ENCODE measurements around the gene ALG12. TPM values are rescaled to one million over a fixed set of nuclear protein-coding genes. Genes with fewer than 3 reads are reported as not detected.
A peak's percentile ranks its signal among the peaks of the same experiment; 100 is the strongest.

The ALG12 gene
- total and polyA plus RNA-seq, 2 of the 13 experiments (the other 11 are each of a cell fraction or from before 2014, with no cell fraction given): 7.8 to 15.8 TPM

- TF ChIP-seq ZNF556 (CRISPR knock-in tag; IDR thresholded peaks at IDR 0.05; ENCODE audit: borderline replicate concordance): peak; percentile 46; the same call in 1 of the 2 replicates
- TF ChIP-seq AKAP8 (CRISPR knock-in tag; IDR thresholded peaks at IDR 0.05): no peak
- no peak for TF ChIP-seq NFE2L2 (IDR thresholded peaks at IDR 0.05; ENCODE audit: low read length)
- peak; percentile 62; the same call in 1 of the 2 replicates for TF ChIP-seq KDM5B (CRISPR knock-in tag; IDR thresholded peaks at IDR 0.05; ENCODE audit: borderline replicate concordance)
- 0 out of 2 replicates have a peak, but pooled peaks have one; percentile 32 for TF ChIP-seq ZSCAN29 (CRISPR knock-in tag; conservative IDR thresholded peaks at IDR 0.05)
- no peak for TF ChIP-seq KMT2A (CRISPR knock-in tag; IDR thresholded peaks at IDR 0.05)
- TF ChIP-seq ZNF317 (CRISPR knock-in tag; IDR thresholded peaks at IDR 0.05): 0 out of 2 replicates have a peak, but pooled peaks have one; percentile 39
- TF ChIP-seq ZNF263 (CRISPR knock-in tag; IDR thresholded peaks at IDR 0.05): no peak; the same call in 1 of the 2 replicates
- TF ChIP-seq MTA1 (CRISPR knock-in tag; IDR thresholded peaks at IDR 0.05; ENCODE audit: borderline replicate concordance): peak; percentile 69; the same call in 1 of the 2 replicates
- TF ChIP-seq, protein P1, sequence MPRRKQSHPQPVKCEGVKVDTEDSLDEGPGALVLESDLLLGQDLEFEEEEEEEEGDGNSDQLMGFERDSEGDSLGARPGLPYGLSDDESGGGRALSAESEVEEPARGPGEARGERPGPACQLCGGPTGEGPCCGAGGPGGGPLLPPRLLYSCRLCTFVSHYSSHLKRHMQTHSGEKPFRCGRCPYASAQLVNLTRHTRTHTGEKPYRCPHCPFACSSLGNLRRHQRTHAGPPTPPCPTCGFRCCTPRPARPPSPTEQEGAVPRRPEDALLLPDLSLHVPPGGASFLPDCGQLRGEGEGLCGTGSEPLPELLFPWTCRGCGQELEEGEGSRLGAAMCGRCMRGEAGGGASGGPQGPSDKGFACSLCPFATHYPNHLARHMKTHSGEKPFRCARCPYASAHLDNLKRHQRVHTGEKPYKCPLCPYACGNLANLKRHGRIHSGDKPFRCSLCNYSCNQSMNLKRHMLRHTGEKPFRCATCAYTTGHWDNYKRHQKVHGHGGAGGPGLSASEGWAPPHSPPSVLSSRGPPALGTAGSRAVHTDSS (CRISPR knock-in tag; conservative IDR thresholded peaks at IDR 0.05): no peak
- TF ChIP-seq, protein P2, sequence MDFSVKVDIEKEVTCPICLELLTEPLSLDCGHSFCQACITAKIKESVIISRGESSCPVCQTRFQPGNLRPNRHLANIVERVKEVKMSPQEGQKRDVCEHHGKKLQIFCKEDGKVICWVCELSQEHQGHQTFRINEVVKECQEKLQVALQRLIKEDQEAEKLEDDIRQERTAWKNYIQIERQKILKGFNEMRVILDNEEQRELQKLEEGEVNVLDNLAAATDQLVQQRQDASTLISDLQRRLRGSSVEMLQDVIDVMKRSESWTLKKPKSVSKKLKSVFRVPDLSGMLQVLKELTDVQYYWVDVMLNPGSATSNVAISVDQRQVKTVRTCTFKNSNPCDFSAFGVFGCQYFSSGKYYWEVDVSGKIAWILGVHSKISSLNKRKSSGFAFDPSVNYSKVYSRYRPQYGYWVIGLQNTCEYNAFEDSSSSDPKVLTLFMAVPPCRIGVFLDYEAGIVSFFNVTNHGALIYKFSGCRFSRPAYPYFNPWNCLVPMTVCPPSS (IDR thresholded peaks at IDR 0.05): no peak
- peak; percentile 42; the same call in 1 of the 2 replicates for TF ChIP-seq MED13 (CRISPR knock-in tag; IDR thresholded peaks at IDR 0.05)
- TF ChIP-seq POLR2AphosphoS5 (IDR thresholded peaks at IDR 0.05; ENCODE audit: low read depth, low read length): 0 out of 2 replicates have a peak, but pooled peaks have one; percentile 11
- TF ChIP-seq ATF4 (CRISPR knock-in tag; IDR thresholded peaks at IDR 0.05): no peak
- TF ChIP-seq TOE1 (CRISPR knock-in tag; IDR thresholded peaks at IDR 0.05): no peak
- peak; percentile 34; the same call in 1 of the 2 replicates for TF ChIP-seq YEATS4 (CRISPR knock-in tag; IDR thresholded peaks at IDR 0.05; ENCODE audit: borderline replicate concordance)
- TF ChIP-seq ZBTB3 (CRISPR knock-in tag; IDR thresholded peaks at IDR 0.05; ENCODE audit: borderline replicate concordance, low read depth): peak; percentile 42; the same call in 1 of the 2 replicates
- no peak for TF ChIP-seq ZNF784 (CRISPR knock-in tag; IDR thresholded peaks at IDR 0.05; ENCODE audit: borderline replicate concordance)
- TF ChIP-seq, protein P3, sequence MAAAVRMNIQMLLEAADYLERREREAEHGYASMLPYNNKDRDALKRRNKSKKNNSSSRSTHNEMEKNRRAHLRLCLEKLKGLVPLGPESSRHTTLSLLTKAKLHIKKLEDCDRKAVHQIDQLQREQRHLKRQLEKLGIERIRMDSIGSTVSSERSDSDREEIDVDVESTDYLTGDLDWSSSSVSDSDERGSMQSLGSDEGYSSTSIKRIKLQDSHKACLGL (CRISPR knock-in tag; IDR thresholded peaks at IDR 0.05): peak; percentile 58; the same call in 1 of the 2 replicates
- peak; percentile 65; the same call in 1 of the 2 replicates for TF ChIP-seq RELA (CRISPR knock-in tag; IDR thresholded peaks at IDR 0.05)
- TF ChIP-seq ZNF274 (CRISPR knock-in tag; IDR thresholded peaks at IDR 0.05): no peak
Observed at GRCh38 chr22:49951986-49952896, 34.0 kb upstream of the ALG12 start (continued).
